NCI-H748 (cell line): ENCODE data around the gene PDIA6.
"Not testable (repeated sequence)": the region's sequence is repeated elsewhere in the genome, so short reads cannot be mapped to it uniquely, and the experiment has no call there.

Experiments
- DNase-seq: peaks from one replicate; lab custom pipeline; 2025; ENCODE audit not compliant: unreplicated experiment; lab: John Stamatoyannopoulos, UW

Gene PDIA6

GRCh38 chr2:10811517-10811916 lies 1.1 kb downstream of the PDIA6 start:
- no peak for DNase-seq

DNA sequence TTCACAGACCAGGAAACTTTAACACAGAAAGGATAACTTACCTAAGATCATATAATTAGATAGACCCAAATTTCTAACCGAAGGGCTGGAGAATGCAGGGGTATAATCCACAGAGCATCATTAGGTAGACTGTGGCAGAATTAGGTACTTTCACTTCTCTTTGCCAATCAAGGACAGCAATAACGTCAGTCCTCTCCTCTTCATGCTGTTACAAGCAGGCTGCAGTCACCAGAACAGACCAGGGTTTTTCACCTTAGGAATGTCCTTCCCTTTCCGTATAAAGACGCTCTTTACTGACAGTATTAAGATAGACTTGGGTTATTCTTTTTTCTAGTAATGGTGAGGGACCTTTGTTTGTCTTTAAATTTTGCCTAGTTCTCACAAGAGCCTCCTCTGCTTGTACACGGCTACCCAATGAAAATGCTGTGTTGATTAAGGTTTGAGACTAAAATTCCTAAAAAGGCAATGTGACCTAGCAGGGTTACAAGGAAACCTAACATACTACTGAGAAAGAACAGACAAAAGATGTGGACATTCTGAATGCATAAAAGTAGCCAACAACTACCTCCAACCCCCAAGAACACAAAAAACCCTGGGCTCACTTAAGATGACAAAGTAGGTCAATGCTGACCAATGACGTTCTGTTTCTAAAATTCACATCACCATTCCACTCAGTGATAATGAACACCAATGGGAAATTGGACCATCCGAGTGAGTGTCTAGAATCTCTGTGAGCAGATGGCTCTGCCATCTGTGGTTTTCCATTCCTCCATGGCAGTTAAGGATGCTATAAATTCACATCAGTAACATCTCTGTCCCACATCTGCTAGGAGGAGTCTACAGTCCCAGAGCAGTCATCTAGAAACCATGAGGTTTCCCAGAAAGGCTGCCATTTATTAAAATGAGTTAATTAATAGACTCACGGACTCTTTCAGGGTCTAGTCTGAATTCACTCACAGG lies 2.1 kb downstream of the PDIA6 start:
- DNase-seq, result no peak

DNA sequence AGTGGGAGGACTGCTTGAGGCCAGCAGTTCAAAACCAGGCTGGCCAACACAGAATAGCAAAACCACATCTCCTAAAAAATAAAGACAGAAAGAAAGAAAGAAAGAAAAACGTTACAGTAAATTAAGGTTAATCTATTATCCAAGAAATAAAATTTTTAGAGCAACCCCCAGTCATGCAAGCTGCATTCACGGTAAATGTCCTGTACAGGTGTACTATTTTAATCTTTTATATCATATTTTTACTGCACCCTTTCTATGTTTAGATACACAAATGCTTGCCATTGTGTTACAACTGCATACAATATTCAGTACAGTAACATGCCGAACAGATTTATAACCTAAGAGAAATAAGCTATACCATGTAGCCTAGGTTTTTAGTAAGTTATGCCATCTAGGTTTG lies 6.0 kb downstream of the PDIA6 start:
- no peak for DNase-seq

DNA sequence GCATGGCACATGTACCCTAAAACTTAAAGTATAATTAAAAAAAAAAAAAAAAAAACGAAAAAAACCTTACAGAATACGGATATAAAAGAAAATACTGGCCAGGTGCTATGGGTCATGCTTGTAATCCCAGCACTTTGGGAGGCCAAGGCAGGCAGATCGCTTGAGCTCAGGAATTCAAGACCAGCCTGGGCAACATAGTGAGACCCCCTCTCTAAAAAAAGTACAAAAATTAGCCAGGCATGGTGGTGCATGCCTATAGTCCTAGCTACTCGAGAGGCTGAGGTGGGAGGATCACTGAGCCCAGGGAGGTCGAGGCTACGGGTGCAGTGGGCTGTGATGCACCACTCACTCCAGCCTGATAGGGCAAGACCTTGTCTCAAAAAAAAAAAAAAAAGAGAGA lies 6.6 kb downstream of the PDIA6 start:
- DNase-seq, result not testable (repeated sequence)

DNA sequence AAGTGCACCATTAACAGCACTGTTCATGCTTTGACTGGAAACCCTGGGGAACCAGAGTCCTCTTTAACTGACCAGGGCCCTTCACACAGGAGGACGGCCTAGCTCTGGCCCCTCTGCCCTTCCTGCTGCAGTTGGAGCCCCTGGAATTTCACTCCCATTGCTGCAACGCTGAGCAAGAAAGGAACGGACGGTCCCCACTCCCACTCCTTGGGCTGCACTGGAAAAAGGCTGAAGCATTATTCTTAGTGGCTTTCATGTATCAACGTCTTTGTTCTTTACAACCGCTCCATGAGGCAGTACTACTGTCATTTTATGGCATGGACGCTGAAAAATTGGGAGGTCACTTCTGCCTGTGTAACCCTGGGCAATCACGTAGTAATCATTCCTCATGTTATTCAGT lies 9.9 kb downstream of the PDIA6 start:
- DNase-seq, result no peak

DNA sequence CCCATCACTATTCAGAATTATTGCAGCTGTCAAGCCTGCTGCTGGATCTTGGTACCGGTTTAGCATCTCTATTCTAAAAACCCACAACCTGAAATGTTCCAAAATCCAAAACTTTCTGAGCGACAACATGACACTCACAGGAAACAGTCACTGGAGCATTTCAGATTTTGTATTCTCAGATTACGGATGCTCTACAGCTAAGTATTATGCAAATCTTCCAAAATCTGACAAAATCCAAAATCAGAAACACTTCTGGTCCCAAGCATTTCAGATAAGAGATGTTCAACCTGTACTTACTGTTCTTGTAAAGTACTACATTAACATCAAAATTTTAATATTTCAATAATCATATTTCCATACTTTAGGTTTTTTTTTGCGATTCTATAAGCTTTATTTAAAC lies 12.4 kb downstream of the PDIA6 start:
- no peak for DNase-seq

DNA sequence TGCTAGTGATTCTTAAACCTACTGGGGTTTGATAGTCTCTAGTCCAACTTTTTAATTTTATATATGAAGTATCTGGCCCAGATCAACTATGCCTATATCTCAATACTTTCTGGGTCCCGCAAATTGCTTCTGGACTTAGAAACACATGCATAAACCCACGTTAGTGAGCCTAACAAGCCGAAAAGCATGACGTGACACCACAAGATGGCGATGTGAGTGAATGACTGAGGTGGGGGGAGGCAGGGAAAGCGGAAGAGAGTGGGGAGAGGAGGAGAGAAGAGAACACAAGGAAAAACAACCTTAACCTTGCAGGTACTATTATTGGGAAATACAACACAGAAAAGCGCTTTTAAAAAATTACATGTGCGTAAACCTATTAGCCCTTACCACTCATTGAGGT lies 13.8 kb downstream of the PDIA6 start:
- DNase-seq, result peak; percentile 12

GRCh38 chr2:10796703-10797102 lies 15.9 kb downstream of the PDIA6 start:
- no peak for DNase-seq

DNA sequence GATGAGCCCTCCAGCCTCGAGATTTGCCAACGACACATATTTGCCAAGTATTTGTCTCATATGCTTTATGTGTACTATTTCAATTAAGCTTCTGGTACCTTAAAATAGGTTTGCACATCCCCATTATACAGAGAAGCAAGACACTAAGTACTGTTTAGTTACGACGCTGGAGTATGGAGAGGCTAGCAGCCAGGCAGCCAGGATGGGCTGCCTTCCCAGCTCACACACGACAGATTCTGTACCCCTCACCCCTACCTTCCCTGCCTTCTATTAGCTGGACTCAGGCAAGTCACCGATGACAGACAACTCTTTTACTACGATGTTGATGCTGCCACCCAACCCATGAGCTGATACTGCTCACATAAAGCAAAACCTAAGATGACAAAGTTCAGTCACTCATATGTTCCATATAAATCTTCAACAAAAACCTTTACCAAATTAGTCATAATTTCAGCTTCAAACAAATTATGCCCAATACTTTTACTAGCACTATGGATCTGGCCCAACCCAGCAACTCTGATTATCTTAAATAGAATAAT lies 17.0 kb downstream of the PDIA6 start:
- DNase-seq, result no peak

DNA sequence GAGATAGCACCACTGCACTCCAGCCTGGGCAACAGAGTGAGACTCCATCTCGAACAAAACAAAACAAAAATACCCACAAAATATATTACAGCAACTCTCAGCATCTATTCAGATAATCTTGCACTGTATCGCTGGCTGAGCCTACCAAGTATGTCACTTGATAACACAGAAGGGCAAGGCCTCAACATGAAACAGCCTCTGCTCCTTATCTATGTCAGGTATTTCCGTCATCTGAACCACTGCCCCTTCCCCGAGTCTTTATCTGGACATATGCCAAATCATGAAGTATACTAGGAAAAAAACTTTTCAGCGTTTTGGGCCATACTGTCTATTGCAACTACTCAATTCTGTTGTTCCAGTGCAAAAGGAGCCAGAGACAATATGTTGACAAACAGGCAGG lies 17.7 kb downstream of the PDIA6 start:
- DNase-seq, result no peak

- no peak for DNase-seq
Measured at GRCh38 chr2:10793816-10794215, 18.8 kb downstream of the PDIA6 start.

DNA sequence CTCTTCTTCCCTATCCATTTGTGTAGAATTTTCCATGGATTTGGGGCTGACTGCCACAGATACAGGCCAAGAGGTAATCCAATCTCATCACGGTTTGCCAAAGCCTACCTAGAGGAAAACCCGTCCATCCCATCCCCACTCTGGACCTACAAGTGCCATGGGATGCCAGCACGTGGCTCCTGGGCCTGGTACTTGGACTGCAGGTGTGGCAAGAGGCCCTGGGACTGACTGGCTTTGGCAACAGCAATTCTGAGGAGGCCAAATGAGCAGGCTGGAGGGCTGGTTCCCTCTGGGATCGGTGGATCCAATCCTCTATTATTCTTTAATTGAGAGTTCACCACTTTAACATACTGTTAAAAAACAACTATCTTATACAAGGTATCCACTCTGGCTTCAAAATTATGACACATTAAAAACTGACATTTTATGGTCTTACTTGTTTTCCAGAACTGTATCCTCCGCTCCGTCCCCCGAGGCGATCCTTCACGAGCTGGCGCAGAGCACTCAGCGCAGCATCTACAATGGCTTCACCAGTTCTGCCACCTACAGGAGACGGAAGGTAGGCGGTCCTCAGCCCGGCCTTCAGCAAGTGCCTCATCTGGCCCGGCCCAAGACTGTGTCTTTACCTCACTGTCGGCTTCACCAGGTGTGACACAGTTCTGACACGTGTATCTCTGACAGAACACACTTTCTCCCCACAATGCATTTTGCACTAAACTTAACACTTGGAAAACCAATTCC lies 19.8 kb downstream of the PDIA6 start:
- no peak for DNase-seq

DNA sequence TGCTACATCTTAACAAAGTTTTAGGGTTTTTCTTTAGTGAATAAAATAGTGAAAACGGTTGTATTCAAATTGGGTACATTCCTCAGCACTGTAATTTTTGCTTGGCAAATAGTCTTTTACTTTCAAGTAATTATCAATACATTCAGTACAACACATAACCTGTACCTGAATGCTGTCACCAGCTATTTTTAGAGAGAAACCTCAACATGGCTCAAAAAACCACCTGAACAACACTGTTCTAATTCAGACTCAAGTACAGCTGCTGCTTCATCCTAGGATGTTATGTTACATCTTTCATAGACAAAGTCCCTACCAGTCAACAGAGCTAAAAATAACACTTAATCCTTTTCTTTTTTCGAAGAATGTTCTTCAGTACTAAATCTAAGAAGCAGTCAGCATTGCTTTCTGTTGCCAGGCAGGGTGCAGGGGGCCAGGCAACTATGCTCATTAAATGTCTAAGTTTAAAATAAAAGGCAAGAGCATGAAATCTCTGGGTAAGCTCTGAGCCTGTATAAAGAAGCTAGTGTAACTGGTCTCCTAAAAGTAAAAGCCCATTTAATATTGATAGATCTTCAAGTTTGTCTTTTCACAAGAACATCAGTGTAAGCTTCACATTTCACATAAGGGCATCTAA lies 20.5 kb downstream of the PDIA6 start:
- DNase-seq, result no peak

- DNase-seq, result no peak
Measured at GRCh38 chr2:10790228-10790973, 22.2 kb downstream of the PDIA6 start.

GRCh38 chr2:10788855-10789254 lies 23.7 kb downstream of the PDIA6 start:
- DNase-seq, result no peak

DNA sequence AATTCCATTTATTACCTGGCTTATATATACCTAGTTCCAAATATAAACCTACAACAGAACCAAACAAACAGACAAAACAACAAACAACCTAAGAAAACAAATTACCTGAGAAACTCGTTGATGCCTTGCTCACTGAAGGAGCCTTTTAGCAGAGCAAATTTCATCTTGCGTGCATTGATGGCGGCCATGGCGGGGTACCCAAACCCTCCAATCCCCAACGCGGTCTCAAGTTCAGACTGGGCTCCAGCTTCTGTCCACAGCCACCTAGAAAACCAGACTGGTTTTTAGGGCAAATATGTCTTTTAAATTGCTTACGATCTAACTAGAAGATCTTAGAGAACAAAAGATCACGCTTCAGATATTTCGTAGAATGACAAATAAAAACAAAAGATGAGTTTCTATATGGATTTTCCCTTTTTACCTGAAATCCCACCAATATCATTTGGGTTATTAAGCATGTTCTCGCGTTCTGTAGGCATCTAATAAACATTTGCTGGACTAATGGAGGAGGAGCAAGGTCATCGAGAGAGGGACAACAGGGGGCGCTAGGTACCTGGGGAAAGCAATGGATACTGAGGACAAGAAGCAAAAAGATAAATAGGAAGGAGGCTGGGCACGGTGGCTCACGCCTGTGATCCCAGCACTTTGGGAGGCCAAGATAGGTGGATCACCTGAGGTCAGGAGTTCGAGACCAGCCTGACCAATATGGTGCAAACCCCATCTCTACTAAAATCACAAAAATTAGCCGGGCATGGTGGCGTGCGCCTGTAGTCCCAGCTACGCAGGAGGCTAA lies 25.2 kb downstream of the PDIA6 start:
- DNase-seq, result peak; percentile 34

GRCh38 chr2:10786240-10786982 lies 26.2 kb downstream of the PDIA6 start:
- DNase-seq, result no peak

DNA sequence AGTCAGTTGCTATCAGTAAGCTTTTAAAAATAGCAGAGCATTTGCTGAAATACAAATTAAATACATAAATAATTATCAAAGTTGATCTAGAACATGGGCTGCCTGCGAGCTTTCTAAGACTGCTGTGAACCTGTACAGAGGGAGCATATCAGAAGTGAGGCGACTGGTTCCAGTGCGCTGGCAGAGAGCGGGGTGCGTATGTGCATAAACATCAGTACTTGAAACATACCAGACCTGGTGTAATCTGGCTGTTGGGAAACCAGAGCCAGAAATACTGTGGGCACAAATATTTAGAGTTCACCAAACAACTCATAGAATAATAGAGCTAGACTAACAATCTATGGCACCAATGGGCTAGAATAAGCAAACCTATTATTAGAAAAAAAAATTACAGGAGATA lies 27.3 kb downstream of the PDIA6 start:
- DNase-seq, result no peak

- no peak for DNase-seq
Measured at GRCh38 chr2:10784719-10785118, 27.9 kb downstream of the PDIA6 start.
